Body of pancreas (tissue), 4 donors: ENCODE data around the gene FAM222A.

Source experiments
- CTCF ChIP-seq, 7 experiments: fragments of 450-650 bp in 4 of 7; fragments of 200-600 bp in 3 of 7; sonication (generic) in 3 of 7; IDR thresholded peaks; one replicate each; pipeline ENCODE4 v1.5.1; 2016 to 2019; ENCODE audit warnings: antibody characterized with exemption in 7 of 7
- POLR2A ChIP-seq, 3 donors: fragments of 450-650 bp; IDR thresholded peaks; one replicate each; pipeline ENCODE4 v1.6.1; 2016; ENCODE audit warnings: antibody characterized with exemption in 3 of 3, mild to moderate bottlenecking in 2 of 3

- no peak for TF ChIP-seq POLR2A (IDR thresholded peaks at IDR 0.05)
- no peak for TF ChIP-seq CTCF (IDR thresholded peaks at IDR 0.05)
These were observed 19.7 kb upstream of the FAM222A start for GRCh38 chr12:109693653-109694600.
